A549 (cell line): ENCODE data around the gene ACOT4.
"Not testable (repeated sequence)": the region's sequence is repeated elsewhere in the genome, so short reads cannot be mapped to it uniquely, and the experiment has no call there.

Experiments used
- BHLHE40 ChIP-seq: IDR thresholded peaks from 2 replicates; pipeline ENCODE4 v1.6.1; 2012; ENCODE audit warnings: low read depth, low read length, inconsistent platforms
- MYC ChIP-seq: IDR thresholded peaks from 2 replicates; pipeline ENCODE4 v1.6.1; 2012; ENCODE audit warnings: mild to moderate bottlenecking, inconsistent platforms, low read length, improper control_type of control experiment, borderline replicate concordance
- TF ChIP-seq, protein P1 (sequence below): fragments of >200 bp; sonication (Bioruptor Twin); formaldehyde crosslinking; IDR thresholded peaks from 3 replicates; pipeline ENCODE4 v1.5.1; 2016
- TF ChIP-seq, protein P2 (sequence below): IDR thresholded peaks from 2 replicates; pipeline ENCODE4 v1.6.1; 2012

DNA sequence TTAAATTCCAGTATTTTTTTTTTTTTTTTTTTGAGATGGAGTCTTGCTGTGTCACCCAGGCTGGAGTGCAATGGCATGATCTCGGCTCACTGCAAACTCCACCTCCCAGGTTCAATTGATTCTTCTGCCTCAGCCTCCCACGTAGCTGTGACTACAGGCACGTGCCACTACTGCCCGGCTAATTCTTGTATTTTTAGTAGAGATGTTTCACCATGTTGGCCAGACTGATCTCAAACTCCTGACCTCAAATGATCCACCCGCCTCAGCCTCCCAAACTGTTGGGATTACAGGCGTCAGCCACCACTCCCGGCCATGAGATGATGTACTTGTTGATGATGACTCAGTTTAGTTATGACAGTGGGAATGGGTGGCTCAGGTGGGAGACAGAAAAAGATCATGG, 17.4 kb upstream of the ACOT4 start:
- not testable (repeated sequence) for TF ChIP-seq BHLHE40, MYC
- TF ChIP-seq, protein P1, sequence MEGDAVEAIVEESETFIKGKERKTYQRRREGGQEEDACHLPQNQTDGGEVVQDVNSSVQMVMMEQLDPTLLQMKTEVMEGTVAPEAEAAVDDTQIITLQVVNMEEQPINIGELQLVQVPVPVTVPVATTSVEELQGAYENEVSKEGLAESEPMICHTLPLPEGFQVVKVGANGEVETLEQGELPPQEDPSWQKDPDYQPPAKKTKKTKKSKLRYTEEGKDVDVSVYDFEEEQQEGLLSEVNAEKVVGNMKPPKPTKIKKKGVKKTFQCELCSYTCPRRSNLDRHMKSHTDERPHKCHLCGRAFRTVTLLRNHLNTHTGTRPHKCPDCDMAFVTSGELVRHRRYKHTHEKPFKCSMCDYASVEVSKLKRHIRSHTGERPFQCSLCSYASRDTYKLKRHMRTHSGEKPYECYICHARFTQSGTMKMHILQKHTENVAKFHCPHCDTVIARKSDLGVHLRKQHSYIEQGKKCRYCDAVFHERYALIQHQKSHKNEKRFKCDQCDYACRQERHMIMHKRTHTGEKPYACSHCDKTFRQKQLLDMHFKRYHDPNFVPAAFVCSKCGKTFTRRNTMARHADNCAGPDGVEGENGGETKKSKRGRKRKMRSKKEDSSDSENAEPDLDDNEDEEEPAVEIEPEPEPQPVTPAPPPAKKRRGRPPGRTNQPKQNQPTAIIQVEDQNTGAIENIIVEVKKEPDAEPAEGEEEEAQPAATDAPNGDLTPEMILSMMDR: not testable (repeated sequence)
- TF ChIP-seq, protein P2, sequence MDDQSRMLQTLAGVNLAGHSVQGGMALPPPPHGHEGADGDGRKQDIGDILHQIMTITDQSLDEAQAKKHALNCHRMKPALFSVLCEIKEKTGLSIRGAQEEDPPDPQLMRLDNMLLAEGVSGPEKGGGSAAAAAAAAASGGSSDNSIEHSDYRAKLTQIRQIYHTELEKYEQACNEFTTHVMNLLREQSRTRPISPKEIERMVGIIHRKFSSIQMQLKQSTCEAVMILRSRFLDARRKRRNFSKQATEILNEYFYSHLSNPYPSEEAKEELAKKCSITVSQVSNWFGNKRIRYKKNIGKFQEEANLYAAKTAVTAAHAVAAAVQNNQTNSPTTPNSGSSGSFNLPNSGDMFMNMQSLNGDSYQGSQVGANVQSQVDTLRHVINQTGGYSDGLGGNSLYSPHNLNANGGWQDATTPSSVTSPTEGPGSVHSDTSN: not testable (repeated sequence)
